ENCODE results near the gene TDRD9. TPM values are rescaled to one million over a fixed set of nuclear protein-coding genes. Genes with fewer than 3 reads are reported as not detected.

The TDRD9 gene
- total and polyA plus RNA-seq, 2 of the 4 experiments (the other 2 are of a cell fraction), result 0.07 to 0.18 TPM

DNA sequence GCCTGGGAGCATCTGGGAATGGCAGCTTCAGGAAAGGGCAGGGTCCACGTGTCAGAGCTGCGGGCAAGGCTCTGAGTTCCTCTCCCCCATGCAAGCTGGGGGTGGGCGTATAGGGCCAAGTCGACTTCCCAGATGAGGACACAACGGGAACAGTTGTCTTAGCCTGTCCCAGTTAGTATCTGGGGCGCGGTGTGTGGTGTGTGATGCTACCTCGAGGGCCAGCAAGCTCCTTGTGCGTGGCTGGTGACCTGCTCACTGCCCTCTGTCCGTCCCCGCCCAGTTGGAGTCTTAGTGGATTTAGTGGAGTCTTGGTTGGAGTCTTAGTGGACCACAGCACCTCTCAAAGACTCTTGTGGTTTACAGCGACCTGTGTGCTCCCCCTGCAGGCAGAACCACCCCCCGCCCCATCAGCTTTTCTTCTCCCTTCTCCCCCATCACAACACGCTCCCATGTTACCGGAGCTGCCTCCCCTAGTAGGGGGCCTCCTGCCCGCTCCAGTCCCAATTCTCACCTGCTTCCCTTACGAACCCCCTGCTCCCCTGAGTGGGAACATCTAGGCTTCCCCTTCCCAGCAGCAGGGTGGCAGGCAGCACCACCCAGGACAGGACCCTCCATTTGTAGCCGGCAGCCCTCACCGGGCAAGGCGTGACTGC is 165.9 kb downstream of the TDRD9 start:
- Histone ChIP-seq H3K9me3 (ENCODE audit: control insufficient read depth, insufficient read depth, low read length) (no peaks in the 10 kb centered on the region), H3K4me2 (ENCODE audit: low read depth, low read length) (no peak overlapping the region), H3K27ac (ENCODE audit: insufficient read depth, low read length) (no peak overlapping the region), H3K36me3 (ENCODE audit: control insufficient read depth, insufficient read depth, low read length) (no peaks in the 10 kb centered on the region), H3K9ac (ENCODE audit: low read depth, low read length) (no peak overlapping the region), H3K27me3 (ENCODE audit: control insufficient read depth, insufficient read depth, low read length) (no peaks in the 10 kb centered on the region; the same call in 1 of the 2 replicates), H2BK15ac (ENCODE audit: low read depth, low read length) (no peak overlapping the region), H2AK5ac (ENCODE audit: low read depth, low read length) (no peak overlapping the region), H4K5ac (ENCODE audit: low read depth, low read length) (no peak overlapping the region), H3K9me1 (ENCODE audit: insufficient read depth, low read length) (no peaks in the 10 kb centered on the region), H2BK20ac (ENCODE audit: low read depth, low read length) (no peak overlapping the region), H3K23ac (ENCODE audit: low read depth, low read length) (no peak overlapping the region), H3K56ac (ENCODE audit: extremely low read depth, insufficient read depth, low read length) (no peak overlapping the region), H3K79me1 (ENCODE audit: low read depth in 1 of 2, low read length in 2 of 2) (no peaks in the 10 kb centered on the region), H3K4me3 (ENCODE audit: insufficient read depth, low read depth, low read length) (no peak overlapping the region), H2BK5ac (ENCODE audit: low read depth, low read length, poor library complexity, severe bottlenecking) (no peak overlapping the region), H4K91ac (ENCODE audit: insufficient read depth, low read depth, low read length) (no peak overlapping the region), H2AFZ (replicated peaks; ENCODE audit: low read length, poor library complexity) (peak overlapping the region; percentile 51), H3K14ac (replicated peaks; ENCODE audit: low read depth, low read length) (no peak overlapping the region), H2BK120ac (ENCODE audit: low read depth, low read length) (no peak overlapping the region), H3K4me1 (ENCODE audit: control insufficient read depth, insufficient read depth, low read length) (no peaks in the 10 kb centered on the region), H2AK9ac (replicated peaks; ENCODE audit: low read depth, low read length, poor library complexity) (peak overlapping the region; percentile 42), H3K18ac (ENCODE audit: low read depth, low read length) (no peak overlapping the region), H4K20me1 (ENCODE audit: insufficient read depth, low read length) (no peaks in the 10 kb centered on the region), H4K8ac (ENCODE audit: low read depth in 2 of 2, low read length in 2 of 2) (no peak overlapping the region), H3K4ac (ENCODE audit: low read depth, low read length) (no peak overlapping the region)
- CTCF ChIA-PET, result interaction anchor here (0.6 kb wide), 1 partner anchor 536 kb away, joined by 3 read pairs; no protein-coding TSS in a partner anchor
- DNase-seq, result no peak
- 73% methylated on average over 3 of the region's 20 CpGs; no CpG with 5 or more reads in 1 of the 2 experiments for WGBS, 2 experiments (ENCODE audit: extremely low coverage in 2 of 2, insufficient read length in 1 of 2)
- TF ChIP-seq MAZ (IDR thresholded peaks at IDR 0.05; ENCODE audit: borderline replicate concordance, low read depth, low read length), result no peak
- TF ChIP-seq, protein P1, sequence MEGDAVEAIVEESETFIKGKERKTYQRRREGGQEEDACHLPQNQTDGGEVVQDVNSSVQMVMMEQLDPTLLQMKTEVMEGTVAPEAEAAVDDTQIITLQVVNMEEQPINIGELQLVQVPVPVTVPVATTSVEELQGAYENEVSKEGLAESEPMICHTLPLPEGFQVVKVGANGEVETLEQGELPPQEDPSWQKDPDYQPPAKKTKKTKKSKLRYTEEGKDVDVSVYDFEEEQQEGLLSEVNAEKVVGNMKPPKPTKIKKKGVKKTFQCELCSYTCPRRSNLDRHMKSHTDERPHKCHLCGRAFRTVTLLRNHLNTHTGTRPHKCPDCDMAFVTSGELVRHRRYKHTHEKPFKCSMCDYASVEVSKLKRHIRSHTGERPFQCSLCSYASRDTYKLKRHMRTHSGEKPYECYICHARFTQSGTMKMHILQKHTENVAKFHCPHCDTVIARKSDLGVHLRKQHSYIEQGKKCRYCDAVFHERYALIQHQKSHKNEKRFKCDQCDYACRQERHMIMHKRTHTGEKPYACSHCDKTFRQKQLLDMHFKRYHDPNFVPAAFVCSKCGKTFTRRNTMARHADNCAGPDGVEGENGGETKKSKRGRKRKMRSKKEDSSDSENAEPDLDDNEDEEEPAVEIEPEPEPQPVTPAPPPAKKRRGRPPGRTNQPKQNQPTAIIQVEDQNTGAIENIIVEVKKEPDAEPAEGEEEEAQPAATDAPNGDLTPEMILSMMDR (conservative IDR thresholded peaks at IDR 0.05; ENCODE audit: low read depth, low read length), result no peak
- TF ChIP-seq RFX5 (IDR thresholded peaks at IDR 0.05; ENCODE audit: low read depth, low read length), result no peak
- in situ Hi-C loops (cut with MboI; ENCODE audit: low sequenced_read_pairs) (loop anchor here (25.0 kb wide), 2 partner anchors 468 to 543 kb away; no protein-coding TSS in a partner anchor), dilution Hi-C loops (cut with HindIII; ENCODE audit: low sequenced_read_pairs, unreplicated experiment) (no loop called here), intact Hi-C loops (cut with micrococcal nuclease) (loop anchor here (1.0 kb wide), 1 partner anchor 546 kb away; no protein-coding TSS in a partner anchor)
- POLR2A ChIA-PET (ENCODE audit: unreplicated experiment), result no interaction called here
- no TSS peak for BruUV-seq (replicated peaks)
- ATAC-seq (ENCODE audit: low read depth), result no peak

Data from IMR-90 (cell line).